Right lobe of liver (tissue), 6 donors: Measurements from ENCODE around the gene P2RY8. TPM values are rescaled to one million over a fixed set of nuclear protein-coding genes. Genes with fewer than 3 reads are reported as not detected.

Experiments used
- ATAC-seq, 4 donors: fragments of 200-7000 bp; cut with Tn5 transposase; one replicate each; pipeline ENCODE4 v1.9.1; 2020; ENCODE audit warnings: mild to moderate bottlenecking in 4 of 4, moderate library complexity in 4 of 4
- DNase-seq, 3 donors: peaks; one replicate each; pipeline ENCODE4 v3.0.0-alpha.2; 2020
- H3K27ac ChIP-seq, 3 donors: fragments of 200-600 bp; one replicate each; pipeline ENCODE4 v1.8.0; 2022
- H3K27me3 ChIP-seq, 2 donors: fragments of 200-600 bp; one replicate each; pipeline ENCODE4 v1.8.0; 2022
- H3K36me3 ChIP-seq, 4 donors: fragments of 200-600 bp; sonication (generic) in 1 of 4; one replicate each; pipeline versions ENCODE4 v1.5.1 to v1.8.0; 2017 to 2022; ENCODE audit warnings: control low read depth in 1 of 4
- H3K4me1 ChIP-seq, 4 donors: fragments of 200-600 bp; sonication (generic) in 1 of 4; one replicate each; pipeline versions ENCODE4 v1.5.1 to v1.8.0; 2017 to 2022; ENCODE audit warnings: control low read depth in 1 of 4
- H3K4me3 ChIP-seq, 3 donors: fragments of 200-600 bp; one replicate each; pipeline ENCODE4 v1.8.0; 2022
- H3K9me3 ChIP-seq, 4 donors: fragments of 200-600 bp; sonication (generic) in 1 of 4; one replicate each; pipeline versions ENCODE4 v1.5.1 to v1.8.0; 2017 to 2022; ENCODE audit warnings: control low read depth in 1 of 4
- POLR2A ChIP-seq: fragments of 450-650 bp; IDR thresholded peaks from one replicate; pipeline ENCODE4 v1.6.1; 2017; ENCODE audit warnings: antibody characterized with exemption, mild to moderate bottlenecking
- WGBS: methylation state at CpG from one replicate; pipeline ENCODE4 v1.1.6; 2018; ENCODE audit warnings: low coverage, low lambda C conversion rate; ENCODE audit not compliant: insufficient coverage; ENCODE audit errors: missing lambda C conversion rate; 5-methylcytosine and 5-hydroxymethylcytosine counted together
- intact Hi-C, 2 donors: fragments of 100-400 bp; cut with DNase I; formaldehyde crosslinking; loops; one replicate each; pipeline versions ENCODE4 v1.11.2 to v1.14.1; 2022
- total RNA-seq, 6 experiments: library from RNA; depleted of rRNA in 2 of 6; stranded (reverse); fragments of >200 nt in 2 of 6; fragmentation: NEBNext Ultra II Directional in 3 of 6; extraction: Animal tissue kit (Norgen Biotek cat#: 25700) in 3 of 6; gene quantifications; one replicate each; pipeline versions ENCODE4 v1.1.0 to v1.2.4, GENCODE V29; 2016 to 2023
- TF ChIP-seq, protein P1 (sequence below), 4 donors: fragments of 200-600 bp in 3 of 4; fragments of 450-650 bp in 1 of 4; IDR thresholded peaks; one replicate each; pipeline versions ENCODE4 v1.5.1 to v1.8.0; 2016 to 2022; ENCODE audit warnings: antibody characterized with exemption in 4 of 4, mild to moderate bottlenecking in 2 of 4
- donor health status: DM: no; HTN: yes; CAD: no.
- donor health status: DM: no; HTN: no; CAD: no.
- donor health status: DM: no; HTN: no; CAD: no.
- donor health status: DM: no; HTN: yes; CAD: no.
- donor health status: DM: no; HTN: yes; CAD: no.

P2RY8 gene
- total RNA-seq, 6 experiments from 2014 or later = 0.37 to 0.87 (median 0.73) TPM

DNA sequence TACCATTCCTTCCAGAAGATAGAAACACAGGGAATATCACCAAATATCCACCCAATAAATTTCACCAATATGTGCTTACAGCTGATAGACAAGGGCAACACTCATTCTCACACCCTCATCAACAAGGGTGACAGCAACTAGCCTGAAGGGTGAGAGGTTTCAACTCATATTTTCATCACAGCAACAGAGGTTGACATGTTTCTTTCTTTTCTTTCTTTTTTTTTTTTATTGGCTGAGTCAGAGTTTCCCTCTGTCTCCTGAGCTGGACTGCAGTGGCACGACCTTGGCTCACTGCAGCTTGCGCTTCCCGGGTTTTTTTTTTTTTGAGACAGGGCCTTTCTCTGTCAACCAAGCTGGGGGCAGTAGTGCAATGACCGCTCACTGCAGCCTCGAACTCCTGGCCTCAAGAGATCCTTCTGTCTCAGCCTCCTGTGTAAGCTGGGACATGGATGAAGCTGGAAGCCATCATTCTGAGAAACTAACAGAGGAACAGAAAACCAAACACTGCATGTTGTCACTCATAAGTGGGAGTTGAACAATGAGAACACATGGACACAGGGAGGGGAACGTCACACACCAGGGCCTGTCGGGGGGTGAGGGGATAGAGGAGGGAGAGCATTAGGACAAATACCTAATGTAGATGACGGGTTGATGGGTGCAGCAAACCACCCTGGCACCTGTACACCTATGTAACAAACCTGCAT lies 56.8 kb downstream of the P2RY8 start:
- TF ChIP-seq POLR2A = no peak
- TF ChIP-seq, protein P1, sequence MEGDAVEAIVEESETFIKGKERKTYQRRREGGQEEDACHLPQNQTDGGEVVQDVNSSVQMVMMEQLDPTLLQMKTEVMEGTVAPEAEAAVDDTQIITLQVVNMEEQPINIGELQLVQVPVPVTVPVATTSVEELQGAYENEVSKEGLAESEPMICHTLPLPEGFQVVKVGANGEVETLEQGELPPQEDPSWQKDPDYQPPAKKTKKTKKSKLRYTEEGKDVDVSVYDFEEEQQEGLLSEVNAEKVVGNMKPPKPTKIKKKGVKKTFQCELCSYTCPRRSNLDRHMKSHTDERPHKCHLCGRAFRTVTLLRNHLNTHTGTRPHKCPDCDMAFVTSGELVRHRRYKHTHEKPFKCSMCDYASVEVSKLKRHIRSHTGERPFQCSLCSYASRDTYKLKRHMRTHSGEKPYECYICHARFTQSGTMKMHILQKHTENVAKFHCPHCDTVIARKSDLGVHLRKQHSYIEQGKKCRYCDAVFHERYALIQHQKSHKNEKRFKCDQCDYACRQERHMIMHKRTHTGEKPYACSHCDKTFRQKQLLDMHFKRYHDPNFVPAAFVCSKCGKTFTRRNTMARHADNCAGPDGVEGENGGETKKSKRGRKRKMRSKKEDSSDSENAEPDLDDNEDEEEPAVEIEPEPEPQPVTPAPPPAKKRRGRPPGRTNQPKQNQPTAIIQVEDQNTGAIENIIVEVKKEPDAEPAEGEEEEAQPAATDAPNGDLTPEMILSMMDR (IDR thresholded peaks at IDR 0.05) = no peak
- WGBS = 65% methylated on average over 7 of the region's 8 CpGs
- Histone ChIP-seq H3K27ac (no peak overlapping the region), H3K36me3 (no peaks in the 10 kb centered on the region), H3K27me3 (no peaks in the 10 kb centered on the region), H3K9me3 (peaks cover 0 to 2% (median 0%) of the 10 kb centered on the region in 4 donors), H3K4me1 (peaks cover 0 to 4% (median 0%) of the 10 kb centered on the region in 4 donors), H3K4me3 (no peak overlapping the region)
- intact Hi-C loops = no loop called here
- ATAC-seq (no peak), DNase-seq (peak in 1 of 3 donors; percentile 8)

DNA sequence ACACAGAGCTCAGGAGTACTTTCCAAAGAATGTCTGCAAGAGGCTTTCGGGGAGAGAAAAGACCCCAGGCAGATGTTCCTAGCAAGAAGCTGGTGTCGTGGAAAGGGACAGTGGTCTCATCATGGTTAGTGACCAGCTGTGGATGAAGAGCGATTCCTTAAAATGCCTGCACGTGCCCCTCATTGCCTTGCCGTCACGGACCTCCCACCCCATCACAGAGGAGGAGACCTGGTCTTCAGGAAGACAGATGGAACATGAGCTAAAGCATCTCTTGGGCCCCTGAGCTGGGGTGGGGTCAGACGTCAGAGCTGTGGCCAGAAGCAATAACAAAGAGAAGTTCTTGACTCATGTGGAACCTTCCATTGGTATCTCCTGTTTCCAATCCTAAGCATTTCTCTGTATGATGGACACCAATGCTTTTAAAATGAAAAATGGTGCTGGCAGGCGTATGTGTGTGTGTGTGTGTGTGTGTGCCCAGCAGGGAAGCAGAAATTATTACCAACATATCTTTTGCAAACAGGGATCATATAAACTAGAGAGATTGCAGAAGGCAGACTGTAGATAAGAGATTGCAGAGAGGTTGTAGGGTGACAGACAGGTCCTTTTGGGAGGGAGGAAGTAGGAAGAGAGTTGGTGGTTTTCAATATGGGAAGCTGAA lies 59.1 kb downstream of the P2RY8 start:
- H3K4me1 ChIP-seq = peaks cover 0 to 4% (median 0%) of the 10 kb centered on the region in 4 donors
- WGBS = 34% methylated on average over 5 of the region's 8 CpGs
- no peaks in the 10 kb centered on the region for H3K36me3 ChIP-seq
- H3K27me3 ChIP-seq = no peaks in the 10 kb centered on the region
- DNase-seq (peak in 1 of 3 donors; percentile 24), ATAC-seq (no peak)
- intact Hi-C loops = no loop called here
- TF ChIP-seq, protein P1 (IDR thresholded peaks at IDR 0.05) = no peak
- TF ChIP-seq POLR2A = no peak
- H3K4me3 ChIP-seq = no peak overlapping the region
- peaks cover 0 to 2% (median 0%) of the 10 kb centered on the region in 4 donors for H3K9me3 ChIP-seq
- no peak overlapping the region for H3K27ac ChIP-seq

DNA sequence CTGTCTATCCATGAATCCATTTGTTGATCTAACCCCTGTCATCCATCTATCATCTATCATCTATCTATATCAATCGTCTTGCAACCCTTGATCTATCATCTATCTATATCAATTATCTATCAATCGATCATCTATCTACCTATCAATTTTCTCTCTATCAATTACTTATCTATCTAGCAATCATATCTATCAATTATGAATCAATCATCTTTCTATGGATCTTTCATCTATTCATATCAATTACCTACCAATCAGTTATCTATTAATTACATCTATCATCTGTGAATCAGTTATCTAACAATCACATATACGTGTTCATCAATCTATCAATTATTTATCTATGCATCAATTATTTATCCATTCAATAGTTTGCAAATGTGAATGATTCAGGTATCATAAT lies 59.8 kb downstream of the P2RY8 start:
- no peak overlapping the region for H3K27ac ChIP-seq
- intact Hi-C loops = no loop called here
- H3K9me3 ChIP-seq = peaks cover 0 to 2% (median 0%) of the 10 kb centered on the region in 4 donors
- ATAC-seq (no peak), DNase-seq (no peak)
- H3K4me3 ChIP-seq = no peak overlapping the region
- no peaks in the 10 kb centered on the region for H3K36me3 ChIP-seq
- TF ChIP-seq POLR2A = no peak
- TF ChIP-seq, protein P1 (IDR thresholded peaks at IDR 0.05) = no peak
- H3K27me3 ChIP-seq = no peaks in the 10 kb centered on the region
- 46% methylated on average over 3 of the region's 3 CpGs for WGBS
- H3K4me1 ChIP-seq = peaks cover 0 to 4% (median 0%) of the 10 kb centered on the region in 4 donors

DNA sequence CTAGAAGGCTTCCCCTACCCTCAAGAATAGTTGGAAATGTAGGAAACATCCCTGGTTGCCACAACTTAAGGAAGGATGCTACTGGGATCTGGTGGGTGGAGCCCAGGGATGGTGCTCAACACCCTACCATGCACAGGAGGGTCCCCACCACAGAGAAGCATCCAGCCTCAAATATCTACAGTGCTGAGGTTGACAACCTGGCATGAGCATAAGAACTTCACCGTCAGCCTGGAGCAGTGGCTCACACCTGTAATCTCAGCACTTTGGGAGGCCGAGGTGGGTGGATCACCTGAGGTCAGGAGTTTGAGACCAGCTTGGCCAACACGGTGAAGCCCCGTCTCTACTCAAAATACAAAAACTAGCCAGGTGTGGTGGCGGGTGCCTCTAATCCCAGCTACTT lies 60.3 kb downstream of the P2RY8 start:
- intact Hi-C loops = no loop called here
- Histone ChIP-seq H3K27me3 (no peaks in the 10 kb centered on the region), H3K9me3 (peaks cover 0 to 2% (median 0%) of the 10 kb centered on the region in 4 donors), H3K4me1 (peaks cover 0 to 3% (median 0%) of the 10 kb centered on the region in 4 donors), H3K4me3 (no peak overlapping the region), H3K36me3 (no peaks in the 10 kb centered on the region), H3K27ac (no peak overlapping the region)
- 86% methylated on average over 4 of the region's 5 CpGs for WGBS
- no peak for ATAC-seq
- no peak for TF ChIP-seq POLR2A
- TF ChIP-seq, protein P1 (IDR thresholded peaks at IDR 0.05) = no peak
- peak in 1 of 3 donors; percentile 11 for DNase-seq
